Glomerular endothelial cell (primary cell): ENCODE data around the gene ASB4. TPM values are rescaled to one million over a fixed set of nuclear protein-coding genes. Genes with fewer than 3 reads are reported as not detected.
"Not testable (repeated sequence)": the region's sequence is repeated elsewhere in the genome, so short reads cannot be mapped to it uniquely, and the experiment has no call there.

ENCODE experiments used
- DNase-seq: peaks from one replicate; pipeline ENCODE4 v3.0.0-alpha.2; 2011; ENCODE audit warnings: low read depth, low spot score; ENCODE audit errors: extremely low read depth
- total RNA-seq: library from RNA; depleted of rRNA; stranded (reverse); fragments of >200 nt; gene quantifications from 2 replicates; pipeline ENCODE4 v1.2.3, GENCODE V29; 2015

The ASB4 gene
- total RNA-seq, 1 donor from 2014 or later: 0.35 TPM

- peak; percentile 57 for DNase-seq
These were observed 8.7 kb upstream of the ASB4 start for GRCh38 chr7:95476904-95477594.

- no peak for DNase-seq
These were observed 7.3 kb upstream of the ASB4 start for GRCh38 chr7:95478272-95479037.

GRCh38 chr7:95479992-95480624, 5.6 kb upstream of the ASB4 start:
- DNase-seq: no peak

GRCh38 chr7:95481271-95482165, 4.2 kb upstream of the ASB4 start:
- DNase-seq: no peak

- DNase-seq: no peak
These were observed 3.3 kb upstream of the ASB4 start for GRCh38 chr7:95482424-95482823.

- no peak for DNase-seq
These were observed 4.6 kb downstream of the ASB4 start for GRCh38 chr7:95490231-95490762.

GRCh38 chr7:95491201-95491600, 5.5 kb downstream of the ASB4 start:
- DNase-seq: no peak

- DNase-seq: no peak
These were observed 6.0 kb downstream of the ASB4 start for GRCh38 chr7:95491634-95492314.

GRCh38 chr7:95493247-95493646, 7.5 kb downstream of the ASB4 start:
- DNase-seq: no peak

GRCh38 chr7:95493844-95494243, 8.1 kb downstream of the ASB4 start:
- DNase-seq: no peak

GRCh38 chr7:95501261-95501832, 15.6 kb downstream of the ASB4 start:
- DNase-seq: no peak

GRCh38 chr7:95502403-95502802, 16.7 kb downstream of the ASB4 start:
- no peak for DNase-seq

GRCh38 chr7:95503271-95504131, 17.8 kb downstream of the ASB4 start:
- no peak for DNase-seq

GRCh38 chr7:95504132-95504588, 18.4 kb downstream of the ASB4 start:
- DNase-seq: not testable (repeated sequence)

GRCh38 chr7:95508780-95509179, 23.0 kb downstream of the ASB4 start:
- DNase-seq: no peak

- peak; percentile 37 for DNase-seq
These were observed 23.5 kb downstream of the ASB4 start for GRCh38 chr7:95509199-95509598.

- DNase-seq: peak; percentile 52
These were observed 26.0 kb downstream of the ASB4 start for GRCh38 chr7:95511716-95512260.

GRCh38 chr7:95517458-95517857, 31.7 kb downstream of the ASB4 start:
- no peak for DNase-seq
